Measurements from ENCODE around the gene DDX6.
"Not testable (repeated sequence)": the region's sequence is repeated elsewhere in the genome, so short reads cannot be mapped to it uniquely, and the experiment has no call there.

DNA sequence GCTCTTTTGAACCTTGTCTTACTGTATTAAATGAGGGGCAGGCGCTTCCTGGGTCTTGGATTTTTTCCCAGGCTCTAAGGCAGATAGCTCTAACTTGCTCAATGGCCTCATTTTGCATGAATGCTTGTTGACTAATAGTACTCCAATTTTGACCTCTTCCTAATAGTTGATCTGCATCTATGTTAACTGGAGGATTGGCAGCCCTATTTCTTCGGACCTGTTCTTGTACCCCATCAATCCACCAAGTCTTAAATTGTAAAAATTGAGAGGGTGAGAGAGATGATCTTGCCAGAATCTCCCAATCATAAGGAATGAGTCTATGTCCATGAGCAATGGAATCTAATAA, 63.3 kb downstream of the DDX6 start:
- not testable (repeated sequence) for TF ChIP-seq CTCF (IDR thresholded peaks at IDR 0.05 in 8 of 11, conservative IDR thresholded peaks at IDR 0.05 in 3 of 11); POLR2A (IDR thresholded peaks at IDR 0.05)
